Breast epithelium (tissue), 3 donors: ENCODE data around the gene STIM2.

ENCODE experiments used
- CTCF ChIP-seq, 3 donors: fragments of 450-650 bp; IDR thresholded peaks; one replicate each; pipeline ENCODE4 v1.5.1; 2016 to 2017; ENCODE audit warnings: antibody characterized with exemption in 3 of 3, mild to moderate bottlenecking in 3 of 3, moderate library complexity in 3 of 3
- POLR2A ChIP-seq: fragments of 450-650 bp; IDR thresholded peaks from one replicate; pipeline ENCODE4 v1.6.1; 2016; ENCODE audit warnings: antibody characterized with exemption, mild to moderate bottlenecking, moderate library complexity
- POLR2AphosphoS5 ChIP-seq, 3 donors: sonication (generic); formaldehyde crosslinking; IDR thresholded peaks; one replicate each; pipeline ENCODE4 v1.6.1; 2017; ENCODE audit warnings: antibody characterized with exemption in 3 of 3

GRCh38 chr4:26891054-26891453, 30.4 kb downstream of the STIM2 start:
- TF ChIP-seq POLR2A (no peak), CTCF (IDR thresholded peaks at IDR 0.05) (no peak), POLR2AphosphoS5 (IDR thresholded peaks at IDR 0.05) (no peak)
